Posterior vena cava (tissue), 2 donors: ENCODE results near the gene RAP1A. TPM values are rescaled to one million over a fixed set of nuclear protein-coding genes. Genes with fewer than 3 reads are reported as not detected.

Experiments
- total RNA-seq, 2 donors: library from RNA; stranded (reverse); fragmentation: NEBNext Ultra II Directional; extraction: Animal tissue kit (Norgen Biotek cat#: 25700); gene quantifications; one replicate each; pipeline ENCODE4 v1.2.1, GENCODE V29; 2021
- donor health status: DM: yes; HTN: yes; CAD: no.
- donor health status: DM: yes; HTN: yes; CAD: no.

The RAP1A gene
- total RNA-seq, 2 donors from 2014 or later, result 187 to 227 TPM

Other genes with a start within 250 kb of the RAP1A start
- 1 to 10 TPM; 1.5 to 1.6 TPM for gene OVGP1, start 192.1 kb upstream of the RAP1A start, total RNA-seq
- 10 to 100 TPM; 20.9 to 21.2 TPM for gene WDR77, start 170.5 kb upstream of the RAP1A start, total RNA-seq
- 100 to 1,000 TPM; 148 to 164 TPM for gene ATP5PB, start 170.3 kb upstream of the RAP1A start, total RNA-seq
- gene C1orf162, start 145.8 kb upstream of the RAP1A start, total RNA-seq, result 10 to 100 TPM; 37.1 to 45.8 TPM
- 10 to 100 TPM; 10.3 to 17.5 TPM for gene ADORA3, start 116.2 kb upstream of the RAP1A start, total RNA-seq
- 1 to 10 TPM; 4.2 to 7.1 TPM for gene TMIGD3, start 116.2 kb upstream of the RAP1A start, total RNA-seq
- gene INKA2, start 119.6 kb downstream of the RAP1A start, total RNA-seq, result 10 to 100 TPM; 12.4 to 16.1 TPM
- gene DDX20, start 136.1 kb downstream of the RAP1A start, total RNA-seq, result 1 to 10 TPM; 7.8 to 8.0 TPM